Activated naive CD4-positive, alpha-beta T cell treated with anti-CD3 and anti-CD28 coated beads, Interleukin-2, amount 50 U/mL, for 24 hours (primary cell): ENCODE measurements around the gene HMGB4.

Experiments used
- H3K27ac Mint-ChIP-seq: one replicate; pipeline ENCODE4 v1.8.0; 2021; ENCODE audit warnings: mild to moderate bottlenecking, mixed read lengths
- H3K27me3 Mint-ChIP-seq: one replicate; pipeline ENCODE4 v1.8.0; 2021; ENCODE audit warnings: mixed read lengths
- H3K36me3 Mint-ChIP-seq: one replicate; pipeline ENCODE4 v1.8.0; 2021; ENCODE audit warnings: mixed read lengths
- H3K4me1 Mint-ChIP-seq: one replicate; pipeline ENCODE4 v1.8.0; 2021; ENCODE audit warnings: mixed read lengths
- H3K4me3 Mint-ChIP-seq: one replicate; pipeline ENCODE4 v1.8.0; 2021; ENCODE audit warnings: mild to moderate bottlenecking, mixed read lengths
- H3K9me3 Mint-ChIP-seq: one replicate; pipeline ENCODE4 v1.8.0; 2021; ENCODE audit warnings: mixed read lengths

The HMGB4 gene

DNA sequence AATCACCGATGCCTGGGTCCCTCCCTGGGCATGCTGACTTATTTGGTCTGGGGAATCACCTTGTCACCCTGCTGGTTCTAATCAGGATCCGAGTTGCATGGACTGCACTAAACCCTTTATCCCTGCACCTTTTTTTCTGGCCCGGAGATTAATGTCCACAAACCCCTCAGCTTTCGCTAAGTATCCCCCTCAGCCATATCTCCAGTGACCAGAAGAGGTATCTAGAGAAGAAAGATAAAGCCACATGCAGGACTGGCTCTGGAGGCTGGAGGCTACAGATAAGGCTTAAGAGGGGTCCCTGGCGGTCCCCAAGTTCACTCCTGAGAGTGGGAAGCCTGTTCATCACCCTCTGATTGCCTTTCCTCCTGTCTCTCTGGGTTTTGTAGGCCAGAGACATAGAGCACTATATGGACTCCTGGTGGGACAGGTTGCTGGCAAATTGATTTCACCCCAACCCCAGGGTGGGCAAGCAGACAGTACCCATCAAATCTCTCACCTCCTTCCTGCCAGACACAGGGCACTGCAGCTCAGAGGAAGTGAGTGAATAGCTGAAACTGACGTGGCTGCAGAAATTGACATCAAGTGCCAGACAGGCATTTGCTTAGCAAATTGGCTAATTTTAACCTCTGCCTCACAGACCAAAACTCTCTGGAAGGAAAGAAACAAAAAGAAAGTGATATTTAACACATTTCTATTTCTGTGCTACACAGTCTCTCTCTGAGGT, 38.8 kb downstream of the HMGB4 start:
- Mint-ChIP-seq H3K27ac (no peak overlapping the region), H3K27me3 (peaks cover 7% of the 10 kb centered on the region), H3K4me3 (no peak overlapping the region), H3K36me3 (no peaks in the 10 kb centered on the region), H3K9me3 (no peaks in the 10 kb centered on the region), H3K4me1 (no peaks in the 10 kb centered on the region)

DNA sequence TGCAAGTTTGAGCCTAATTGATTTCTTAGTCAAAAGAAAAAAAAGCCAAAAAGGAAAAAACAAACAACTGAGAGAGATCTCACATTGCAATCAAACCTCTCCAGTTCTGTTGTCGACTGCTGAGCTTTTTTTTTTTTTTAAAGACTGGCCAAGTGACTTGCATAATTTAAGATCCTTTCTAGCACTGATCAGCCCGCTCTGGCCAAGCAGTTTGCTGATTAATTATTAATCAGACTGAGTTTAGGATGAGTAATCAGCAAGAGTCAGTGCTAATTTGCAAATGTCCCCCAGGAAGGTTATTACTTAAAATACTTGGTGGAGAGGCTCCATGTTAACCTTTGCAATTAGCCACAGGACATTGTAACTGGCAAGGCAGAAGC, 39.3 kb downstream of the HMGB4 start:
- no peaks in the 10 kb centered on the region for H3K4me1 Mint-ChIP-seq
- no peaks in the 10 kb centered on the region for H3K9me3 Mint-ChIP-seq
- no peak overlapping the region for H3K27ac Mint-ChIP-seq
- H3K36me3 Mint-ChIP-seq, result no peaks in the 10 kb centered on the region
- peaks cover 7% of the 10 kb centered on the region for H3K27me3 Mint-ChIP-seq
- no peak overlapping the region for H3K4me3 Mint-ChIP-seq

DNA sequence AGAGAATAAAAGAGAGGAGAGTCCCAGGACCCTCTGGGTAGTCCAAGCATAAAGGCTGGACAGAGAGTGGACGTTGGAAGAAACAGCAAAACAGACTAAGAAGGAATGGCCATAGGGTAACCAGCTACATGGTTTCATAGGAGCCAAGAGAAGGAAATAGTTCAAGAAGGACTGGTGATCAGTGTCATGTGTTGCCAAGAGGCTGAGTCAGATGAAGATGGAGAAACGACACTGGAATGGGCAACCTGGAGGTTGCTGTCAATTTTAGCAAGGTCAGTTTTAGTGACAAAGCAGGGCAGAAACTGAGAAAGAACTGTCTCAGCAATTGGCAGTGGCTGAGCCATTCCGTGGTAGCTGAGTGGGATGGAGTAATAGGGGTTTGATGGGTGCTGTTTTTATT, 41.4 kb downstream of the HMGB4 start:
- H3K27ac Mint-ChIP-seq, result no peak overlapping the region
- no peaks in the 10 kb centered on the region for H3K9me3 Mint-ChIP-seq
- no peak overlapping the region for H3K4me3 Mint-ChIP-seq
- no peaks in the 10 kb centered on the region for H3K4me1 Mint-ChIP-seq
- H3K36me3 Mint-ChIP-seq, result no peaks in the 10 kb centered on the region
- H3K27me3 Mint-ChIP-seq, result peaks cover 7% of the 10 kb centered on the region

DNA sequence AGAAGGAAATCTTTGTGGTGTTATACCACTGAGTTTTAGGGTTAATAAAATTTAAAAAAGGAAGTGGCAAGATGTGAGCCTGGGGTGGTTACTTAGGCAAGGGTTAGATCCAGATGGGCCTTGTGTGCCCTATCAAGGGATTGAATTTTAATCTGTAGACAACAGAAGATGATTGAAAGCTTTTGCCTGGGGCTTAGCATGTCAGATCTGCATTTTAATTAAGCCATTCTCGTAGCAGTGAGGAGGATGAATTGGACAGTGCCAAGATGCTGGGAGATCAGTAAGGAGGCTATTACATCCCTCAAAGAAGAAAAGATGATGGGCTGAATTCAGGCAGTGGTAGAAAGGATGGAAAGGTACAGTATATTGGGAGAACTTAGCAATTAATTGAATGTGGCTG, 42.3 kb downstream of the HMGB4 start:
- H3K4me3 Mint-ChIP-seq, result no peak overlapping the region
- peaks cover 7% of the 10 kb centered on the region for H3K27me3 Mint-ChIP-seq
- H3K9me3 Mint-ChIP-seq, result no peaks in the 10 kb centered on the region
- H3K4me1 Mint-ChIP-seq, result no peaks in the 10 kb centered on the region
- H3K36me3 Mint-ChIP-seq, result no peaks in the 10 kb centered on the region
- no peak overlapping the region for H3K27ac Mint-ChIP-seq

DNA sequence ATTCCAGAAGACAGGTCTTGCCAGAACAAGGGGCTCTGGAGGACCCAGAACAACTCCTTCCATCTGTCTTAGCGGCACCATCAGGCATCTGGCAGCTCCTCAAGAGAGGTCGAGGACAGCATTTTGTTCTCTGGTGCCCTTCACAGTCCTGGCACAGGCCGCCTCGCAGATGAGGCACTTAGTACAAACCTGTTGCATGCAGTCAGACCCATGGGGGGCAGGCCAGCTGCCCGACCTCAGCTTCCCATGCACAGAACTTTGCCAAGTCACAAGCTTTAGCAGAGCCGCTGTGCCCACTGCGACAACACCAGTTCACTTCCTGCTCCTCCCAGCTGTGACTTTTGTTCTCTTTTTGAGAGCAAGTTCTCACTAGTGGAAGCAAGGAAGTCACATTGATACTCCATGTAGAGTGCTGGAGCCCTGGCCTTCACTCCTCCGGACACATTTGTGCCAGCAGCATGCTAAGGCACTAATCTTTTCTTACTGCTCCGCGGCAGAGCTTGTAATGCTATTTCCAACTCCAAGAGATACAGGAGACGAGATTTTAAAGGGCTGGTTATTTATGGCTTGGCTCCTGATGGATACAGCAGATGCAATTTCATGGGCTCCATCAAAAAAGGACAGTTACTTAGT, 44.6 kb downstream of the HMGB4 start:
- no peaks in the 10 kb centered on the region for H3K4me1 Mint-ChIP-seq

More for the DNA sequence above, 44.6 kb downstream of the HMGB4 start:
- Mint-ChIP-seq H3K36me3 (no peaks in the 10 kb centered on the region), H3K9me3 (no peaks in the 10 kb centered on the region), H3K27ac (no peak overlapping the region), H3K4me3 (no peak overlapping the region), H3K27me3 (peaks cover 6% of the 10 kb centered on the region)
